Inferior parietal cortex (tissue), 1 donor: Measurements from ENCODE around the gene NSD1.

Experiments
- DNase-seq: peaks from one replicate; pipeline ENCODE4 v3.0.0-alpha.2; 2016; ENCODE audit errors: extremely low spot score

Gene NSD1

GRCh38 chr5:177349762-177350161 lies 216.2 kb downstream of the NSD1 start:
- no peak for DNase-seq
